ENCODE data around the gene FKBP2. TPM values are rescaled to one million over a fixed set of nuclear protein-coding genes. Genes with fewer than 3 reads are reported as not detected.

The FKBP2 gene
- total and polyA plus RNA-seq, 4 donors = 60.8 to 241 (median 124) TPM

DNA sequence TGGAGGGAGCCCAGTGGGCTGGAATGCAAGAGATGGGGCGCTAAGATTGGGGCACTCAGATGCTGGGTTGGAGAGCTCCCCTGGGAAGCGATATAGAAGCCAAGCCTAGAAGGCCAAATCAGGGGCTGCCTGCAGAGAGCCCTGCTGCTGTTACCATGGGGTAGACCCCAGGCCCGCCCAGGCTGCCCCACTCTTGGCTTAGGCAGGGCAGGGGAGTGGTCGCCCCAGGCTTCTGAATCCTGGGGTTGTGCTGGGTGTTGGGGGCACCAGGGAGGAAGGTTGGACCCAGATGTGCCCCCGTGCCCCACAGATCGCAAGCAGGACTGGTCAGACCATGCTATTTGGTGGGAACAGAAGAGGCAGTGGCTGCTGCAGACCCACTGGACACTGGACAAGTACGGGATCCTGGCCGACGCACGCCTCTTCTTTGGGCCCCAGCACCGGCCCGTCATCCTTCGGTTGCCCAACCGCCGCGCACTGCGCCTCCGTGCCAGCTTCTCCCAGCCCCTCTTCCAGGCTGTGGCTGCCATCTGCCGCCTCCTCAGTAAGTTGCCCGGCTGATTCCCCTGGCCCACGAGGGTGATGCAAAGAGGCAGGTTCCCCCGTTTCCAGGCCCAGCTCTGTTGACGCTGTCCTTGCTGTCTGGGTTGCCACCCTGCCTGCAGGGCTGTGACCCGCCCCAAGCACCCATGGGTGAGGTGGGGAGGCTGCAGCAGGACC, 30.4 kb upstream of the FKBP2 start:
- H3K9ac ChIP-seq (ENCODE audit: low read depth in 1 of 2, low read length in 2 of 2) = no peak overlapping the region
- peaks cover 0 to 9% (median 0%) of the 10 kb centered on the region in 4 donors for H3K4me1 ChIP-seq (ENCODE audit: control insufficient read depth in 4 of 4, insufficient read depth in 4 of 4, low read length in 3 of 4)
- H3K4me3 ChIP-seq (ENCODE audit: low read depth in 1 of 3, low read length in 3 of 3) = no peak overlapping the region
- DNase-seq (ENCODE audit: low spot score) = no peak
- H3K36me3 ChIP-seq (ENCODE audit: control insufficient read depth in 4 of 4, insufficient read depth in 3 of 4, low read depth in 1 of 4, low read length in 3 of 4) = peaks cover 0 to 14% (median 8%) of the 10 kb centered on the region in 4 donors
- WGBS = 97% methylated on average over 24 of the region's 24 CpGs
- H3K9me3 ChIP-seq (ENCODE audit: control insufficient read depth in 4 of 4, low read length in 3 of 4) = no peaks in the 10 kb centered on the region
- no peaks in the 10 kb centered on the region for H3K27me3 ChIP-seq (ENCODE audit: control insufficient read depth in 4 of 4, insufficient read depth in 4 of 4, low read length in 3 of 4)
- no peak for TF ChIP-seq GABPA (IDR thresholded peaks at IDR 0.05 in 1 of 2, conservative IDR thresholded peaks at IDR 0.05 in 1 of 2)
- no peak for TF ChIP-seq SP1 (IDR thresholded peaks at IDR 0.05)
- no peak for TF ChIP-seq NR2F2 (IDR thresholded peaks at IDR 0.05)
- no peak for TF ChIP-seq RXRA (IDR thresholded peaks at IDR 0.05)
- no peak for TF ChIP-seq TAF1 (conservative IDR thresholded peaks at IDR 0.05)
- TF ChIP-seq, protein P1, sequence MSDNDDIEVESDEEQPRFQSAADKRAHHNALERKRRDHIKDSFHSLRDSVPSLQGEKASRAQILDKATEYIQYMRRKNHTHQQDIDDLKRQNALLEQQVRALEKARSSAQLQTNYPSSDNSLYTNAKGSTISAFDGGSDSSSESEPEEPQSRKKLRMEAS (IDR thresholded peaks at IDR 0.05) = no peak
- TF ChIP-seq, protein P2, sequence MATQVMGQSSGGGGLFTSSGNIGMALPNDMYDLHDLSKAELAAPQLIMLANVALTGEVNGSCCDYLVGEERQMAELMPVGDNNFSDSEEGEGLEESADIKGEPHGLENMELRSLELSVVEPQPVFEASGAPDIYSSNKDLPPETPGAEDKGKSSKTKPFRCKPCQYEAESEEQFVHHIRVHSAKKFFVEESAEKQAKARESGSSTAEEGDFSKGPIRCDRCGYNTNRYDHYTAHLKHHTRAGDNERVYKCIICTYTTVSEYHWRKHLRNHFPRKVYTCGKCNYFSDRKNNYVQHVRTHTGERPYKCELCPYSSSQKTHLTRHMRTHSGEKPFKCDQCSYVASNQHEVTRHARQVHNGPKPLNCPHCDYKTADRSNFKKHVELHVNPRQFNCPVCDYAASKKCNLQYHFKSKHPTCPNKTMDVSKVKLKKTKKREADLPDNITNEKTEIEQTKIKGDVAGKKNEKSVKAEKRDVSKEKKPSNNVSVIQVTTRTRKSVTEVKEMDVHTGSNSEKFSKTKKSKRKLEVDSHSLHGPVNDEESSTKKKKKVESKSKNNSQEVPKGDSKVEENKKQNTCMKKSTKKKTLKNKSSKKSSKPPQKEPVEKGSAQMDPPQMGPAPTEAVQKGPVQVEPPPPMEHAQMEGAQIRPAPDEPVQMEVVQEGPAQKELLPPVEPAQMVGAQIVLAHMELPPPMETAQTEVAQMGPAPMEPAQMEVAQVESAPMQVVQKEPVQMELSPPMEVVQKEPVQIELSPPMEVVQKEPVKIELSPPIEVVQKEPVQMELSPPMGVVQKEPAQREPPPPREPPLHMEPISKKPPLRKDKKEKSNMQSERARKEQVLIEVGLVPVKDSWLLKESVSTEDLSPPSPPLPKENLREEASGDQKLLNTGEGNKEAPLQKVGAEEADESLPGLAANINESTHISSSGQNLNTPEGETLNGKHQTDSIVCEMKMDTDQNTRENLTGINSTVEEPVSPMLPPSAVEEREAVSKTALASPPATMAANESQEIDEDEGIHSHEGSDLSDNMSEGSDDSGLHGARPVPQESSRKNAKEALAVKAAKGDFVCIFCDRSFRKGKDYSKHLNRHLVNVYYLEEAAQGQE (IDR thresholded peaks at IDR 0.05) = no peak
- TF ChIP-seq HNF4A (conservative IDR thresholded peaks at IDR 0.05) = no peak
- TF ChIP-seq, protein P3, sequence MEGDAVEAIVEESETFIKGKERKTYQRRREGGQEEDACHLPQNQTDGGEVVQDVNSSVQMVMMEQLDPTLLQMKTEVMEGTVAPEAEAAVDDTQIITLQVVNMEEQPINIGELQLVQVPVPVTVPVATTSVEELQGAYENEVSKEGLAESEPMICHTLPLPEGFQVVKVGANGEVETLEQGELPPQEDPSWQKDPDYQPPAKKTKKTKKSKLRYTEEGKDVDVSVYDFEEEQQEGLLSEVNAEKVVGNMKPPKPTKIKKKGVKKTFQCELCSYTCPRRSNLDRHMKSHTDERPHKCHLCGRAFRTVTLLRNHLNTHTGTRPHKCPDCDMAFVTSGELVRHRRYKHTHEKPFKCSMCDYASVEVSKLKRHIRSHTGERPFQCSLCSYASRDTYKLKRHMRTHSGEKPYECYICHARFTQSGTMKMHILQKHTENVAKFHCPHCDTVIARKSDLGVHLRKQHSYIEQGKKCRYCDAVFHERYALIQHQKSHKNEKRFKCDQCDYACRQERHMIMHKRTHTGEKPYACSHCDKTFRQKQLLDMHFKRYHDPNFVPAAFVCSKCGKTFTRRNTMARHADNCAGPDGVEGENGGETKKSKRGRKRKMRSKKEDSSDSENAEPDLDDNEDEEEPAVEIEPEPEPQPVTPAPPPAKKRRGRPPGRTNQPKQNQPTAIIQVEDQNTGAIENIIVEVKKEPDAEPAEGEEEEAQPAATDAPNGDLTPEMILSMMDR (IDR thresholded peaks at IDR 0.05; ENCODE audit: low read depth, low read length, missing input control) = no peak
- no peak for TF ChIP-seq JUND (IDR thresholded peaks at IDR 0.05)
- no peak for TF ChIP-seq EGR1 (IDR thresholded peaks at IDR 0.05; ENCODE audit: low read depth in 2 of 2)
- no peak for TF ChIP-seq FOXA1 (IDR thresholded peaks at IDR 0.05)
- TF ChIP-seq HNF4G (IDR thresholded peaks at IDR 0.05) = no peak
- TF ChIP-seq, protein P4, sequence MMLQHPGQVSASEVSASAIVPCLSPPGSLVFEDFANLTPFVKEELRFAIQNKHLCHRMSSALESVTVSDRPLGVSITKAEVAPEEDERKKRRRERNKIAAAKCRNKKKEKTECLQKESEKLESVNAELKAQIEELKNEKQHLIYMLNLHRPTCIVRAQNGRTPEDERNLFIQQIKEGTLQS (IDR thresholded peaks at IDR 0.05) = no peak
- no peak overlapping the region for H3K27ac ChIP-seq (ENCODE audit: low read depth in 1 of 2, low read length in 2 of 2)

DNA sequence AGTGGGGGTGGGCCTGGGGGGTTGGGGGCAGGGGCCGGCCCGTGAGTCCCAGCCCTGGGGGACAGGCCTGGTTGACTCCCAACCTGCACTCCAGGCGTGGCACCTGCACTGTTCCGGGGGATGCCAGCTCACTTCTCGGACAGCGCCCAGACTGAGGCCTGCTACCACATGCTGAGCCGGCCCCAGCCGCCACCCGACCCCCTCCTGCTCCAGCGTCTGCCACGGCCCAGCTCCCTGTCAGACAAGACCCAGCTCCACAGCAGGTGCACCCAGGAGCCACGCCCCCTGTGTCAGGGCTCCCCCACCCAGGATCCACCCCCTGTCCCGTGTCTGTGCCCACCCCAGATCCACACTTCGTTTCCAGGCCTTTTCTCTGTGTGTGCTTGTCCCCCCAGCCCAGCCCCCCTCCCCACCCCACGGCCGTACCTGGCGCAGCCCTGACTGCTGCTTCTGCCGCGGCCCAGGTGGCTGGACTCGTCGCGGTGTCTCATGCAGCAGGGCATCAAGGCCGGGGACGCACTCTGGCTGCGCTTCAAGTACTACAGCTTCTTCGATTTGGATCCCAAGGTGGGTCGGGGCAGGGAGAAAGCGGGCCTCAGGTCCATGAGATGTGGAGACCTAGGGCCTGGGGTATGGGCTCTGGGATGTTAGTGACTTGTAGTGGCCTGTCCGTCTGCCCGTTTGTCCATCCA, 29.6 kb upstream of the FKBP2 start:
- no peak for DNase-seq (ENCODE audit: low spot score)
- no peaks in the 10 kb centered on the region for H3K9me3 ChIP-seq (ENCODE audit: control insufficient read depth in 4 of 4, low read length in 3 of 4)
- H3K9ac ChIP-seq (ENCODE audit: low read depth in 1 of 2, low read length in 2 of 2) = no peak overlapping the region
- WGBS = 94% methylated on average over 30 of the region's 30 CpGs
- H3K27me3 ChIP-seq (ENCODE audit: control insufficient read depth in 4 of 4, insufficient read depth in 4 of 4, low read length in 3 of 4) = no peaks in the 10 kb centered on the region
- H3K36me3 ChIP-seq (ENCODE audit: control insufficient read depth in 4 of 4, insufficient read depth in 3 of 4, low read depth in 1 of 4, low read length in 3 of 4) = peaks cover 0 to 13% (median 8%) of the 10 kb centered on the region in 4 donors
- no peak overlapping the region for H3K4me3 ChIP-seq (ENCODE audit: low read depth in 1 of 3, low read length in 3 of 3)
- H3K27ac ChIP-seq (ENCODE audit: low read depth in 1 of 2, low read length in 2 of 2) = no peak overlapping the region
- no peak for TF ChIP-seq RAD21 (IDR thresholded peaks at IDR 0.05)
- no peak for TF ChIP-seq NR2F2 (IDR thresholded peaks at IDR 0.05)
- TF ChIP-seq EGR1 (IDR thresholded peaks at IDR 0.05; ENCODE audit: low read depth in 2 of 2) = no peak
- TF ChIP-seq RXRA (IDR thresholded peaks at IDR 0.05) = no peak
- no peak for TF ChIP-seq FOXA2 (IDR thresholded peaks at IDR 0.05)
- TF ChIP-seq GABPA (IDR thresholded peaks at IDR 0.05 in 1 of 2, conservative IDR thresholded peaks at IDR 0.05 in 1 of 2) = no peak
- TF ChIP-seq FOXA1 (IDR thresholded peaks at IDR 0.05) = no peak
- TF ChIP-seq, protein P2 (IDR thresholded peaks at IDR 0.05) = no peak
- no peak for TF ChIP-seq HNF4G (IDR thresholded peaks at IDR 0.05)
- no peak for TF ChIP-seq HNF4A (conservative IDR thresholded peaks at IDR 0.05)
- no peak for TF ChIP-seq YY1 (IDR thresholded peaks at IDR 0.05)
- TF ChIP-seq, protein P4 (IDR thresholded peaks at IDR 0.05) = no peak
- no peak for TF ChIP-seq SP1 (IDR thresholded peaks at IDR 0.05)
- TF ChIP-seq, protein P5, sequence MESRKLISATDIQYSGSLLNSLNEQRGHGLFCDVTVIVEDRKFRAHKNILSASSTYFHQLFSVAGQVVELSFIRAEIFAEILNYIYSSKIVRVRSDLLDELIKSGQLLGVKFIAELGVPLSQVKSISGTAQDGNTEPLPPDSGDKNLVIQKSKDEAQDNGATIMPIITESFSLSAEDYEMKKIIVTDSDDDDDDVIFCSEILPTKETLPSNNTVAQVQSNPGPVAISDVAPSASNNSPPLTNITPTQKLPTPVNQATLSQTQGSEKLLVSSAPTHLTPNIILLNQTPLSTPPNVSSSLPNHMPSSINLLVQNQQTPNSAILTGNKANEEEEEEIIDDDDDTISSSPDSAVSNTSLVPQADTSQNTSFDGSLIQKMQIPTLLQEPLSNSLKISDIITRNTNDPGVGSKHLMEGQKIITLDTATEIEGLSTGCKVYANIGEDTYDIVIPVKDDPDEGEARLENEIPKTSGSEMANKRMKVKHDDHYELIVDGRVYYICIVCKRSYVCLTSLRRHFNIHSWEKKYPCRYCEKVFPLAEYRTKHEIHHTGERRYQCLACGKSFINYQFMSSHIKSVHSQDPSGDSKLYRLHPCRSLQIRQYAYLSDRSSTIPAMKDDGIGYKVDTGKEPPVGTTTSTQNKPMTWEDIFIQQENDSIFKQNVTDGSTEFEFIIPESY (IDR thresholded peaks at IDR 0.05) = no peak
- H3K4me1 ChIP-seq (ENCODE audit: control insufficient read depth in 4 of 4, insufficient read depth in 4 of 4, low read length in 3 of 4) = peaks cover 0 to 4% (median 0%) of the 10 kb centered on the region in 4 donors

Data from liver (tissue), 9 donors.